HepG2 (cell line): ENCODE measurements around the gene BBLN. TPM values are rescaled to one million over a fixed set of nuclear protein-coding genes. Genes with fewer than 3 reads are reported as not detected.
A peak's percentile ranks its signal among the peaks of the same experiment; 100 is the strongest.

Experiments
- BHLHE40 ChIP-seq: IDR thresholded peaks from 2 replicates; pipeline ENCODE4 v1.6.1; 2011; ENCODE audit warnings: low read length, improper control_type of control experiment
- BRCA1 ChIP-seq: sonication (generic); formaldehyde crosslinking; IDR thresholded peaks from 2 replicates; pipeline ENCODE4 v1.4.0; 2020; ENCODE audit warnings: missing genetic modification reagents
- DDIT3 ChIP-seq: sonication (generic); formaldehyde crosslinking; IDR thresholded peaks from 2 replicates; pipeline ENCODE4 v1.4.0; 2020; ENCODE audit warnings: mild to moderate bottlenecking, missing genetic modification reagents
- DRAP1 ChIP-seq: IDR thresholded peaks from 2 replicates; pipeline ENCODE4 v1.6.1; 2016; ENCODE audit warnings: missing genetic modification reagents, missing compliant biosample characterization
- FLYWCH1 ChIP-seq: sonication (generic); formaldehyde crosslinking; IDR thresholded peaks from 2 replicates; pipeline ENCODE4 v1.8.1; 2023; ENCODE audit warnings: mild to moderate bottlenecking, missing genetic modification reagents
- HCFC1 ChIP-seq: fragments of 150-350 bp; IDR thresholded peaks from 2 replicates; pipeline ENCODE4 v1.6.1; 2014; ENCODE audit warnings: low read depth, low read length
- IKZF5 ChIP-seq: IDR thresholded peaks from 2 replicates; pipeline ENCODE4 v1.6.1; 2018; ENCODE audit warnings: missing genetic modification reagents, mild to moderate bottlenecking, missing compliant biosample characterization
- KDM6A ChIP-seq: IDR thresholded peaks from 2 replicates; pipeline ENCODE4 v1.6.1; 2016; ENCODE audit warnings: low read depth
- LBX2 ChIP-seq: sonication (generic); formaldehyde crosslinking; IDR thresholded peaks from 2 replicates; pipeline ENCODE4 v1.5.0; 2020; ENCODE audit warnings: missing genetic modification reagents, mild to moderate bottlenecking, borderline replicate concordance
- MLLT10 ChIP-seq: sonication (generic); formaldehyde crosslinking; IDR thresholded peaks from 2 replicates; pipeline ENCODE4 v1.4.0; 2020; ENCODE audit warnings: missing genetic modification reagents
- NR0B2 ChIP-seq: sonication (generic); formaldehyde crosslinking; IDR thresholded peaks from 2 replicates; pipeline ENCODE4 v1.4.0; 2020; ENCODE audit warnings: mild to moderate bottlenecking, missing genetic modification reagents
- SKI ChIP-seq: fragments of 450-650 bp; IDR thresholded peaks from one replicate; pipeline ENCODE4 v1.6.1; 2018; ENCODE audit warnings: mild to moderate bottlenecking; ENCODE audit not compliant: partially characterized antibody
- TBX2 ChIP-seq: sonication (generic); formaldehyde crosslinking; IDR thresholded peaks from 2 replicates; pipeline ENCODE4 v1.5.0; 2020; ENCODE audit warnings: missing genetic modification reagents, mild to moderate bottlenecking, borderline replicate concordance
- TIGD3 ChIP-seq: sonication (generic); formaldehyde crosslinking; IDR thresholded peaks from 2 replicates; pipeline ENCODE4 v1.5.1; 2020; ENCODE audit warnings: mild to moderate bottlenecking, missing genetic modification reagents, borderline replicate concordance
- ZBTB38 ChIP-seq: sonication (generic); formaldehyde crosslinking; IDR thresholded peaks from 2 replicates; pipeline ENCODE4 v1.5.1; 2020; ENCODE audit warnings: mild to moderate bottlenecking, missing genetic modification reagents
- ZBTB43 ChIP-seq: sonication (generic); formaldehyde crosslinking; conservative IDR thresholded peaks from 2 replicates; pipeline ENCODE4 v1.4.0; 2020; ENCODE audit warnings: missing genetic modification reagents
- ZFP36L1 ChIP-seq: sonication (generic); formaldehyde crosslinking; IDR thresholded peaks from 2 replicates; pipeline ENCODE4 v1.8.0; 2022; ENCODE audit warnings: mild to moderate bottlenecking, missing genetic modification reagents, moderate library complexity
- ZNF30 ChIP-seq: sonication (generic); formaldehyde crosslinking; IDR thresholded peaks from 2 replicates; pipeline ENCODE4 v1.5.0; 2020; ENCODE audit warnings: mild to moderate bottlenecking, missing genetic modification reagents
- ZNF557 ChIP-seq: sonication (generic); formaldehyde crosslinking; IDR thresholded peaks from 2 replicates; pipeline ENCODE4 v1.4.0; 2020; ENCODE audit warnings: missing genetic modification reagents
- ZNF577 ChIP-seq: sonication (generic); formaldehyde crosslinking; IDR thresholded peaks from 2 replicates; pipeline ENCODE4 v1.4.0; 2020; ENCODE audit warnings: mild to moderate bottlenecking, low read depth, missing genetic modification reagents, borderline replicate concordance
- polyA plus RNA-seq, 8 experiments: library from polyadenylated mRNA; depleted of rRNA in 3 of 8; stranded (reverse) in 7 of 8; unstranded in 1 of 8; fragments of >200 nt; fragmentation: Illumina TruSeq in 4 of 8; extraction: Trizol in 4 of 8; gene quantifications; 2 replicates each; pipeline versions ENCODE4 v1.2.1 to v1.2.3, GENCODE V29; 2011 to 2016; ENCODE audit warnings: low read depth in 4 of 8, missing spikeins in 1 of 8, mixed read lengths in 1 of 8; ENCODE audit not compliant: insufficient read depth in 1 of 8
- total RNA-seq, 5 experiments: library from RNA; depleted of rRNA; stranded (reverse); fragments of >200 nt; fragmentation: Illumina TruSeq; extraction: Trizol; gene quantifications; 2 replicates each; pipeline ENCODE4 v1.2.3, GENCODE V29; 2016; ENCODE audit warnings: low read depth in 1 of 5

Gene BBLN
- total and polyA plus RNA-seq, 2 of the 13 experiments (the other 11 are each of a cell fraction or from before 2014, with no cell fraction given): 27.6 to 33.1 TPM

- TF ChIP-seq FLYWCH1: no peak
- peak; percentile 72; the same call in 1 of the 2 replicates for TF ChIP-seq ZFP36L1 (CRISPR knock-in tag)
- no peak for TF ChIP-seq ZBTB43 (CRISPR knock-in tag)
- no peak for TF ChIP-seq BRCA1 (CRISPR knock-in tag)
- TF ChIP-seq BHLHE40: peak; percentile 23; the same call in 1 of the 2 replicates
- no peak for TF ChIP-seq KDM6A (CRISPR knock-in tag)
- TF ChIP-seq LBX2 (CRISPR knock-in tag): no peak
- TF ChIP-seq ZNF557 (CRISPR knock-in tag): 0 out of 2 replicates have a peak, but pooled peaks have one; percentile 20
- TF ChIP-seq ZNF577: no peak
- TF ChIP-seq DDIT3 (CRISPR knock-in tag): no peak
- no peak for TF ChIP-seq MLLT10
- TF ChIP-seq NR0B2 (CRISPR knock-in tag): 0 out of 2 replicates have a peak, but pooled peaks have one; percentile 50
- no peak for TF ChIP-seq ZBTB38 (CRISPR knock-in tag)
- no peak for TF ChIP-seq SKI
- TF ChIP-seq TBX2 (CRISPR knock-in tag): peak; percentile 44; the same call in 1 of the 2 replicates
- 0 out of 2 replicates have a peak, but pooled peaks have one; percentile 16 for TF ChIP-seq TIGD3 (CRISPR knock-in tag)
- TF ChIP-seq DRAP1 (CRISPR knock-in tag): peak; percentile 69
- peak; percentile 9; the same call in 1 of the 2 replicates for TF ChIP-seq HCFC1
- no peak for TF ChIP-seq ZNF30
- TF ChIP-seq IKZF5 (CRISPR knock-in tag): peak; percentile 43; the same call in 1 of the 2 replicates
These were observed 31.9 kb upstream of the BBLN start (continued) for GRCh38 chr9:128127990-128128835.
